Adrenal gland (tissue), 12 donors: Measurements from ENCODE around the gene WIF1. TPM values are rescaled to one million over a fixed set of nuclear protein-coding genes. Genes with fewer than 3 reads are reported as not detected.

ENCODE experiments used
- DNase-seq, 7 donors: peaks; one replicate each; pipeline ENCODE4 v3.0.0-alpha.2; 2019 to 2020
- H3K27ac ChIP-seq, 5 donors: fragments of 200-600 bp; sonication (generic) in 4 of 5; 1 replicate in 3 of 5; 2 replicates in 2 of 5; pipeline versions ENCODE4 v1.5.1 to v1.8.0; 2016 to 2020; ENCODE audit warnings: mild to moderate bottlenecking in 1 of 5
- H3K27me3 ChIP-seq: fragments of 200-600 bp; 2 replicates; pipeline ENCODE4 v1.8.0; 2021
- H3K36me3 ChIP-seq, 2 donors: fragments of 200-600 bp; replicated peaks in 1 of 2; 1 replicate in 1 of 2; 2 replicates in 1 of 2; pipeline versions ENCODE4 v1.5.1 to v1.8.0; 2018 to 2022
- H3K4me1 ChIP-seq, 2 donors: fragments of 200-600 bp; replicated peaks in 1 of 2; 1 replicate in 1 of 2; 2 replicates in 1 of 2; pipeline versions ENCODE4 v1.5.1 to v1.8.0; 2018 to 2021
- H3K4me3 ChIP-seq, 4 donors: fragments of 200-600 bp; sonication (generic) in 3 of 4; one replicate each; pipeline ENCODE4 v1.5.1; 2016 to 2018
- H3K9me3 ChIP-seq, 3 donors: fragments of 200-600 bp; sonication (generic) in 1 of 3; replicated peaks in 1 of 3; 1 replicate in 2 of 3; 2 replicates in 1 of 3; pipeline versions ENCODE4 v1.5.1 to v1.8.0; 2016 to 2021
- POLR2A ChIP-seq, 2 donors: fragments of 450-650 bp; IDR thresholded peaks; one replicate each; pipeline ENCODE4 v1.6.1; 2017; ENCODE audit warnings: antibody characterized with exemption in 2 of 2, mild to moderate bottlenecking in 2 of 2, moderate library complexity in 1 of 2
- WGBS, 4 donors: extraction: QIAGEN DNeasy Blood & Tissue Kit in 2 of 4; methylation state at CpG; one replicate each; pipeline versions ENCODE4 v1.1.5 to v1.1.7; 2013 to 2017; 5-methylcytosine and 5-hydroxymethylcytosine counted together
- intact Hi-C, 2 donors: fragments of 100-400 bp; cut with DNase I; formaldehyde crosslinking; loops; one replicate each; pipeline versions ENCODE4 v1.14.1 to v1.15.0; 2022 to 2023
- polyA plus RNA-seq, 3 donors: library from polyadenylated mRNA; stranded (reverse); fragments of 200-250 nt in 2 of 3; fragments of 350-450 nt in 1 of 3; fragmentation: Illumina TruSeq in 1 of 3; extraction: RNeasy Lipid Tissue Mini Kit (QIAGEN cat#74804) in 1 of 3; gene quantifications; one replicate each; pipeline ENCODE4 v1.2.3, GENCODE V29; 2013 to 2014
- total RNA-seq, 9 donors: library from RNA; depleted of rRNA in 4 of 9; stranded (reverse); fragments of >200 nt in 4 of 9; fragments of 120-200 nt in 1 of 9; fragmentation: NEBNext Ultra II Directional in 1 of 9; extraction: Animal tissue kit (Norgen Biotek cat#: 25700) in 1 of 9; gene quantifications; one replicate each; pipeline versions ENCODE4 v1.1.0 to v1.2.4, GENCODE V29; 2013 to 2023
- TF ChIP-seq, protein P1 (sequence below), 6 experiments: fragments of 450-650 bp in 4 of 6; fragments of 200-600 bp in 2 of 6; sonication (generic) in 1 of 6; IDR thresholded peaks; 1 replicate in 5 of 6; 2 replicates in 1 of 6; pipeline versions ENCODE4 v1.5.1 to v1.8.0; 2016 to 2021; ENCODE audit warnings: antibody characterized with exemption in 6 of 6, mild to moderate bottlenecking in 2 of 6, moderate library complexity in 1 of 6
- donor health status: healthy with polysubstance abuse.
- donor health status: Bipolar disorder and iron deficiency.
- donor health status: DM: yes; HTN: yes; CAD: no.
- donor health status: DM: no; HTN: no; CAD: no.
- donor health status: DM: no; HTN: no; CAD: no.
- donor health status: DM: yes; HTN: yes; CAD: no.

WIF1 gene
- total and polyA plus RNA-seq, 12 donors: 0.12 to 3.8 (median 0.51) TPM; not detected in 3

GRCh38 chr12:65074932-65075331 is 46.2 kb downstream of the WIF1 start:
- 45 to 54% (median 52%) methylated on average over 6 of the region's 6 CpGs for WGBS, 4 donors
- Histone ChIP-seq H3K36me3 (no peaks in the 10 kb centered on the region), H3K4me1 (no peaks in the 10 kb centered on the region), H3K4me3 (no peak overlapping the region), H3K27ac (no peak overlapping the region), H3K9me3 (no peaks in the 10 kb centered on the region), H3K27me3 (peaks cover 15% of the 10 kb centered on the region)
- TF ChIP-seq, protein P1, sequence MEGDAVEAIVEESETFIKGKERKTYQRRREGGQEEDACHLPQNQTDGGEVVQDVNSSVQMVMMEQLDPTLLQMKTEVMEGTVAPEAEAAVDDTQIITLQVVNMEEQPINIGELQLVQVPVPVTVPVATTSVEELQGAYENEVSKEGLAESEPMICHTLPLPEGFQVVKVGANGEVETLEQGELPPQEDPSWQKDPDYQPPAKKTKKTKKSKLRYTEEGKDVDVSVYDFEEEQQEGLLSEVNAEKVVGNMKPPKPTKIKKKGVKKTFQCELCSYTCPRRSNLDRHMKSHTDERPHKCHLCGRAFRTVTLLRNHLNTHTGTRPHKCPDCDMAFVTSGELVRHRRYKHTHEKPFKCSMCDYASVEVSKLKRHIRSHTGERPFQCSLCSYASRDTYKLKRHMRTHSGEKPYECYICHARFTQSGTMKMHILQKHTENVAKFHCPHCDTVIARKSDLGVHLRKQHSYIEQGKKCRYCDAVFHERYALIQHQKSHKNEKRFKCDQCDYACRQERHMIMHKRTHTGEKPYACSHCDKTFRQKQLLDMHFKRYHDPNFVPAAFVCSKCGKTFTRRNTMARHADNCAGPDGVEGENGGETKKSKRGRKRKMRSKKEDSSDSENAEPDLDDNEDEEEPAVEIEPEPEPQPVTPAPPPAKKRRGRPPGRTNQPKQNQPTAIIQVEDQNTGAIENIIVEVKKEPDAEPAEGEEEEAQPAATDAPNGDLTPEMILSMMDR (IDR thresholded peaks at IDR 0.05): no peak
- TF ChIP-seq POLR2A (IDR thresholded peaks at IDR 0.05): no peak
- intact Hi-C loops: no loop called here
- no peak for DNase-seq

- DNase-seq: no peak
- no peak for TF ChIP-seq POLR2A (IDR thresholded peaks at IDR 0.05)
- TF ChIP-seq, protein P1 (IDR thresholded peaks at IDR 0.05): no peak
These were observed 51.8 kb downstream of the WIF1 start for GRCh38 chr12:65069336-65069735.

DNA sequence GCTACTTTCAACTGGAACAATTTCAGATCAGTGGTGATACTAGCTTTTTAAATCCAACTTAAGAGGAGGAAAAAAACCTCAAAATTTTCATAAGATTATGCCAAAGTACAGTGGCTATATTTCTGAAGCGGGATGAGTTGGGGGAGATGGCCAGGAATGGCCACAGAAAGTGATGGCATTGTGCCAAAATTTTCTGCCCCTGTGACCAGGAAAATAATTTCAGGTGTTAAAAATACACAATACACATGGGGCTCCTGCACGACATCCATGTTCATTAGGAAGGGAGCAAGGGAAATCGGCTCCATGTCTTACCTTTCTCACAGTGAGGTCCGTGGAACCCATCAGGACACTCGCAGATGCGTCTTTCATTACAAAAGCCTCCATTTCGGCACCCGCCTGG is 53.7 kb downstream of the WIF1 start:
- no peaks in the 10 kb centered on the region for H3K27me3 ChIP-seq
- TF ChIP-seq, protein P1 (IDR thresholded peaks at IDR 0.05): no peak
- no peak for TF ChIP-seq POLR2A (IDR thresholded peaks at IDR 0.05)
- 88 to 91% (median 88%) methylated on average over 8 of the region's 8 CpGs for WGBS, 4 donors

More at GRCh38 chr12:65069336-65069735, 51.8 kb downstream of the WIF1 start:
- Histone ChIP-seq H3K27me3 (peaks cover 10% of the 10 kb centered on the region), H3K9me3 (no peaks in the 10 kb centered on the region), H3K36me3 (no peaks in the 10 kb centered on the region), H3K4me3 (no peak overlapping the region), H3K27ac (no peak overlapping the region), H3K4me1 (no peaks in the 10 kb centered on the region)
- whole genome bisulfite sequencing, 4 donors: 75 to 81% (median 80%) methylated on average over 2 of the region's 2 CpGs
- intact Hi-C loops: no loop called here

GRCh38 chr12:65055859-65056258 is 65.2 kb downstream of the WIF1 start:
- H3K4me1 ChIP-seq: no peaks in the 10 kb centered on the region
- intact Hi-C loops: no loop called here
- H3K27me3 ChIP-seq: peaks cover 21% of the 10 kb centered on the region
- no peak overlapping the region for H3K4me3 ChIP-seq
- DNase-seq: no peak
- WGBS, 4 donors: 60 to 74% (median 67%) methylated on average over 4 of the region's 4 CpGs
- no peaks in the 10 kb centered on the region for H3K36me3 ChIP-seq
- no peaks in the 10 kb centered on the region for H3K9me3 ChIP-seq
- H3K27ac ChIP-seq: no peak overlapping the region
- TF ChIP-seq, protein P1 (IDR thresholded peaks at IDR 0.05): no peak
- no peak for TF ChIP-seq POLR2A (IDR thresholded peaks at IDR 0.05)

More for the DNA sequence above, 53.7 kb downstream of the WIF1 start:
- DNase-seq: no peak
- intact Hi-C loops: no loop called here
- Histone ChIP-seq H3K9me3 (no peaks in the 10 kb centered on the region), H3K27ac (no peak overlapping the region), H3K36me3 (no peaks in the 10 kb centered on the region), H3K4me1 (no peaks in the 10 kb centered on the region), H3K4me3 (no peak overlapping the region)
